Myocyte (in vitro differentiated cells): ENCODE measurements around the gene SSMEM1. TPM values are rescaled to one million over a fixed set of nuclear protein-coding genes. Genes with fewer than 3 reads are reported as not detected.
"Not testable (repeated sequence)": the region's sequence is repeated elsewhere in the genome, so short reads cannot be mapped to it uniquely, and the experiment has no call there.

Experiments used
- DNase-seq: peaks from one replicate; pipeline ENCODE4 v3.0.0-alpha.2; 2012; ENCODE audit warnings: low read depth
- total RNA-seq: library from RNA; depleted of rRNA; stranded (reverse); fragments of >200 nt; gene quantifications from 2 replicates; pipeline ENCODE4 v1.2.3, GENCODE V29; 2014

Gene SSMEM1
- total RNA-seq, 1 donor from 2014 or later: not detected

GRCh38 chr7:130210181-130210935, 2.7 kb downstream of the SSMEM1 start:
- peak; percentile 51 for DNase-seq

- DNase-seq: no peak
Measured at GRCh38 chr7:130213828-130214227, 6.2 kb downstream of the SSMEM1 start.

- no peak for DNase-seq
Measured at GRCh38 chr7:130216025-130216424, 8.4 kb downstream of the SSMEM1 start.

DNA sequence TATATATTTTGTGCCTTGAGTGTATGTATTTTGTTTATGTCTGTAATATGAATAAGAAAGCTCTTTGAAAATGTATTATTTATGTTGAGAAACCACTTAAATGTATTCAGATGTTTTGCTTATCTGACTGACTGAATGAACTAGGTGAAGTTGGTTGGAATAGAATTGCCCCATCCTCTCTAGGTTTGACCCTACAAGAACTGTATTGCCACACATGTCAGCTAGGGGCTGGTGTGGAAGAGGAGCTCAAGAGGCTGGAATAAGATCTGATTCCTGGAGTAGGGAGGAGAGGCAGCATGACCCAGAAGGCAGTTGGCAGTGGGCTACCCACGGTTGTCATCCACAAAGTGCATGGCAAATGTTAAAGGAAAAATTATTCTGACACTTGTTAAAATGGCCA, 9.1 kb downstream of the SSMEM1 start:
- no peak for DNase-seq

DNA sequence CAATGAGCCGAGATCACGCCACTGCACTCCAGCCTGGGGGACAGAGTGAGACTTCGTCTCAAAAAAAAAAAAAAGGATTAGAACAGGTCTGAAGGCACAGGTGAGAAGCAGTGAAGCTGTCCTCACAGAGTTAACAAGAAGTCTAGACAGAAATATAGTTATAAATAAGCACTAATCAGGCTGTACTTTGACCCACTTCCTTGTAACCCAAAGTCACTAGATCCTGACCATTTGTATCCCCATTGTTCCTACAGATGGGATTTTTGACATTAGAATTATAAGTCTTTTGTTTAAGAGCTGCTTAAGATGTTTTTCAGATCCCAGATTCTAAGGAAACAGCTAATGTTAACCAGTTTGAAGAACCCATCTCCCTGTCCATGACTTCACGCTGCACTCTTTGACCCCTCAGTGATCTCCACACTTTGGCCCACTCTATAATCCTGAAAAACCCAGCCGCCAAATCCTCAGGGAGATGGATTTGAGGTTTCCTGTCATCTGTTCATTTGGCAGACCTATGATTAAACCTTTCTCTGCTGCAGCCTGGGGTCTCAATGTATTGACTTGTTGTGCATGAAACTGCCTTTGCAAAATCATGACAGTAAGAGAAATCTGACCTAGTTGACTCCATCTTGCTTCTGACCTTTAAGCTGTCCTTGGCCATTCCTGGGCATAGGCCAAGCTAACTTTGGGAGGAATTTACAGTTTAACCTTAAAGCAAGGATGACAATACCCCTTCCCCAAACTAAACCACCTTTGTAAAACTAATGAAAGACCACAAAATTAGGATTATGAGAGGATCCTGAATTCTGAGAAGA, 11.4 kb downstream of the SSMEM1 start:
- DNase-seq: no peak

GRCh38 chr7:130219871-130220270, 12.2 kb downstream of the SSMEM1 start:
- DNase-seq: no peak

DNA sequence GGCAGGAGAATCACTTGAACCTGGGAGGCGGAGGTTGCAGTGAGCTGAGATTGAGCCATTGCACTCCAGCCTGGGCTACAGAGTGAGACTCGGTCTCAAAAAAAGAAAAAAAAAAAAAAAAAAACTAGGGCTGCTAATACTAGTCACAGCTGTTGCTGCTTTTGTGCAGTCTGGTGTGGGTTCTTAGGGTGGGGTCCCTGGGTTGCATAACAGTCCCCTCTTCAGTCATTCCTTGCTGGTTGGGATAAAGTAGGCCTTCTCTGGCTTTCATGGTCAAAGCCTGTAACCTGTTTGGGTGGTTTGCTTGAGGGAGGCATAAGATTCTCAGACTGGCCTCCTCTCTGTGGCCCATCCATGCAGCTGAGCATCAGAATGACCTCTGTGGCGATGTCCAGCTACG, 14.1 kb downstream of the SSMEM1 start:
- peak; percentile 29 for DNase-seq

- no peak for DNase-seq
Measured at GRCh38 chr7:130223646-130224045, 16.0 kb downstream of the SSMEM1 start.

GRCh38 chr7:130224210-130224609, 16.6 kb downstream of the SSMEM1 start:
- DNase-seq: no peak

DNA sequence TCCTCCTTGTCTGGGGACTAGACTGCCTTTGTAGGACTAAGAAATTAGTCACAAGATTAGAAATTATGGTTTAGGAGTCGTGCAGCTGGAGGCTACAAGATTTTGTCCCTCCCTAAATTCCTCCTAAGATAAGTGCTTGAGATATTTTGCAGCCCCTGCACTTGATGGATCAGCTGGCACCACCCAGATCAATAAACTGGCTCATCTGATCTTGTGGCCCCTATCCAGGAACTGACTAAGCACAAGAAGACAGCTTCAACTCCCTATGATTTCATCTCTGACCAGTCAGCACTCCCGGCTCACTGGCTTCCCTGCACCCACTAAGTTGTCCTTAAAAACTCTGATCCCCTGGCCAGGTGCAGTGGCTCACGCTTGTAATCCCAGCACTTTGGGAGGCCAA, 17.3 kb downstream of the SSMEM1 start:
- DNase-seq: peak; percentile 57

- no peak for DNase-seq
Measured at GRCh38 chr7:130226333-130226732, 18.7 kb downstream of the SSMEM1 start.

DNA sequence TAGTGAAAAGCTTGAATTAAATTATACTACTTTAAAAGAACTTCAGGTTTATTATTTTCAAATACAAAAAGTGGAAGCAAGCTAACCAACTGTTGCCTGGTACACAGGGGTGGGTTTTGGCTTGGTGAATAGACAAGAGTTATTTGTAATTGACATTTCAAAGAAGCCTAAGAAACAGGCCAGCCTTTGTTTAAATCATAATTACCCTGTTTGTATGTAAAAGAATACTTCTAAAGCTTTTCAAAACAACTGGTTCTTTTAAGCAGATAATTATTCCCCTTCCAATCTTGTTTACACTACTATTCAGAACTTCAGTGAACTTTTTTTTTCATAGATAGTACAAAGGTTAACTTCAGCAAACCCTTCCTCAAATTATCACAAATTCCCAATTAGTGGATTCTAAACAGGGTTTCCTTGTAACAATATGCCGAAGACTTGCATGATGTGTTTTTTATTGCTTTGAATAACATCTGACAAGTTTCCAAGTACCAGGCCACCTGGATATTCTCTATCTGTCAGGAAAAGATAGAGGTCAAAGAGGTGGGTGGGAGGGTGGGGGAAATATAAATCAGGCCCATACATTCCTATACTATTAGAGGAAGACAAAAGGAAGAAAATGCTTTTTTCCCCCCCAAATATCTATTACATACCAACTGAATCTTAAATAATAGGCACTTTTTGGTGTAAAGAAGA, 20.4 kb downstream of the SSMEM1 start:
- no peak for DNase-seq

DNA sequence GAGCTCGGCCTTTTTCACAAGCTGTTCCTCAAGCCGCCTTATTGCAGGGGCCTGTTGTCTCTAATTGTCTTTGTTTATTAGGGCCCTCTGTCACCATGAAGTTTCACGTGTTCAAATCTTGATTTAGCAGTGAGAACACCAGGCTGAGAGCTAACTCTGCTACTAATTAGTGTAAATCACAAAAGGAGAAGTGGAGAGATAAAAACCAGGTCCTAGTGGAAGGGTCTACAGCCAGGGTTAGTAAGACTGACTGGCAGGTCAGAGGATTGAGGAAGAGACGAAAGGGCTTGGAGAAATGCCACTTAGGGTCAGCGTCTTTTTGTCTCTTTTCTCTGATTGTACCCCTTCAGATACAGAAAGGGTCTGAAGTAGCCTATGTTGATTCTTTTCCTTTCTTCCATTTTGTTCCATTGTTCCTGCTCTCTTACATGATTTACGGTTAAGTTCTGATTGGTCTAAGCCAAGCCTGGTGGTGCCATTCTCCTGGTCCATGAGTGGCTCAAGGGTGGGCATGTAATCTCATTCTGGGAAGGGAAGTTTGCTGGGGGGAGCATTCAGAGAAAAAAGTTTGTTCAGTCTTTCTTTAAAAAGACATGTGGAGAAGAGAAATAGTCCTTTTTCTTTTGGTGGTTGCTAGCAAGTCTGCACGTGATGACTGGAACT, 21.3 kb downstream of the SSMEM1 start:
- DNase-seq: no peak

- not testable (repeated sequence) for DNase-seq
Measured at GRCh38 chr7:130229981-130230380, 22.3 kb downstream of the SSMEM1 start.

DNA sequence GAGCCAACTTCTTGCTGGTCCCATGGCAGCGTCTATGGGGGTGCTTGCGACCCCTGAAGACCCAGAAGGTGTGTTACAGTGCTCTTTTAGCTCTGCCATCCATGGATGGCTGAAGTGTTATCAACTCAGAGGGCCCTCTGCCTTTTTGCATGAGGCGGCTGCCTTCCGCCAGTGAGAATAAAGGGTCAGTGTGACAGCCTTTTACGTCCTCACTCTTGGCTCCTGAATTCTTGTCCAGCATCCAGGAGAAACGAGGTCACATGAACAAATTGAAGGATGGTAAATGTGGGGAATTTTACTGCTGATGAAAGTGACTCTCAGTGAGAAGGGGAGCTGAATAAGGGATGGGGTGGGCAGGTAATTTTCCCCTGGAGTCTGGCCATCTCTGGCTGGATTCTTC, 24.1 kb downstream of the SSMEM1 start:
- DNase-seq: no peak

- DNase-seq: no peak
Measured at GRCh38 chr7:130232209-130232608, 24.5 kb downstream of the SSMEM1 start.

DNA sequence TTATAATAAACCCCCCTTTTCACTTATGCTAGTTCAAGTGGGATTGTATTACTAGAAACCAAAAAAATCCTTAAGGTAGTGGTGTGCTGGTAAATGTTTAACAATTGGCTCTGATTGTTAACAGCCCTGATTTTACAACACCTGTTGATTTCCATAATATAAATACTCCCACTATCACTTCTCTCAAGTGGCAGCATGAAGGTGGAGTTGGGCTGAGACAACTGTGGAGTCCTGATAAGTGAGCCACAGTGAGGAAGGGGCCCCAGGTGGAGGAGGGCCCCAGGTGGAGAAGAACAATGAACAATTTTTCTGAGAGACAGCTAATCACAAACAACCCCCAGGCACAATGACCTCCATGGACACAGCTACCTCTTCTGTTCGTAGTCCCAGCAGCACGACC, 26.4 kb downstream of the SSMEM1 start:
- no peak for DNase-seq

DNA sequence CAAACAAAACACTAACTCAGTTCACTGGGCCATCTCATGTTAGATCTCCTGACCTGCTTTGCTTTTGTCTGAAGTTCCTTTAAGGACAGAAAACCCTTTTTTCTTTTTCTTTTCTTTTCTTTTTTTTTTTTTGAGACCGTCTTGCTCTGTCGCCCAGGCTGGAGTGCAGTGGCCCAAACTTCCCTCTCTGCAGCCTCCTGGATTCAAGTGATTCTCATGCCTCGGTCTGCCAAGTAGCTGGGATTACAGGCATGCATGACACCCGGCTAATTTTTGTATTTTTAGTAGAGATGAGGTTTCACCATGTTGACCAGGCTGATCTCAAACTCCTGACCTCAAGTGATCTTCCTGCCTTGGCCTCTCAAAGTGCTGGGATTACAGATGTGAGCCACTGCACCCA, 28.7 kb downstream of the SSMEM1 start:
- peak; percentile 36 for DNase-seq

- no peak for DNase-seq
Measured at GRCh38 chr7:130240240-130240639, 32.6 kb downstream of the SSMEM1 start.

DNA sequence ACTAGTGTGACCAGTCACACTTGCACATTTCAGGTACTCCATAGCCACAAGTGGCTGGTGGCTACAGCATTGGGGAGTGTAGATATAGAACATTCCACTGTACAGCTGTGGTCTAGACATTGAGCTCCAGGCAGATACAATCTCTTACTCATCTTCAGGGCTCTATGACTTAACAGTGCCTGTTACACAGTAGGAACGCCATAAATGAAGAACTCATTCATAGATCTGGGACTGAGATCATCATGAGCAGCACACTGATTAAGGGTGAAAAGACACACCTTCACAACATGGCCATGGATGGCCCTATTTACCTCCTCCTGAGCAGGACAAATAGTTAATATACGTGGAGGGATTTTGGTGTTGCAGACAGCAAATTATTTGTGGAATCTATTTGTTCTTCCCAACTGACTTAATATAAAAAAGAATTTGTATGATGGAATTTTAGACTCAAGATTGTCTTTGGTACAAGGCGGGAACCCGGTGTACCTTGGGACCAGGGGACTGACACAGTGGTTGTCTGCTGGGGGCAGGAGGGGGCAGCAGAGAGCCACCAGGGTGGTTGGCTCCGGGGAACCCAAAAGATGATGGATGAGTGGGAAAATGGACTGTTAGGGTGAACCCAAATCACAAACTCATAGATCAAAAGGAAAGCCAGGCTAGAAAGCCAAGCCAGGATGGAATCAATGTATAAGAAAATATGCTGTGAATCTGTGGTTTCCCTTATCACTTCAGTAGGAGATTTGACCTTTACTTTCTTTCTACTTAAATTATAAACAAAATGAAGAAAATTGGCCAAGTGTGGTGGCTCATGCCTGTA, 34.7 kb downstream of the SSMEM1 start:
- DNase-seq: peak; percentile 80

DNA sequence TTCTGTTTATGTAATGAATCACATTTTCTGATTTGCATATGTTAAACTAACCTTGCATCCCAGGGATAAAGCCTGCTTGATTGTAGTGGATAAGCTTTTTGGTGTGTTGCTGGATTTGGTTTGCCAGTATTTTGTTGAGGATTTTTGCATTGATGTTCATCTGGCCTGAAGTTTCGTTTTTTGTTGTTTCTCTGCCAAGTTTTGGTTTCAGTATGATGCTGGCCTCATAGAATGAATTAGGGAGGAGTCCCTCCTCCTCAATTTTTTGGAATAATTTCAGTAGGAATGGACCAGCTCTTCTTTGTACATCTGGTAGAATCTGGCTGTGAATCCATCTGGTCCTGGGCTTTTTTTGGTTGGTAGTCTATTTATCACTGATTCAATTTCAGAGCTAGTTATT, 35.8 kb downstream of the SSMEM1 start:
- DNase-seq: peak; percentile 28
